ENCODE data around the gene DGKZ. TPM values are rescaled to one million over a fixed set of nuclear protein-coding genes. Genes with fewer than 3 reads are reported as not detected.

Gene DGKZ
- total and polyA plus RNA-seq, 2 of the 13 experiments (the other 11 are each of a cell fraction or from before 2014, with no cell fraction given): 15.8 to 20.7 TPM

- TF ChIP-seq, protein P1, sequence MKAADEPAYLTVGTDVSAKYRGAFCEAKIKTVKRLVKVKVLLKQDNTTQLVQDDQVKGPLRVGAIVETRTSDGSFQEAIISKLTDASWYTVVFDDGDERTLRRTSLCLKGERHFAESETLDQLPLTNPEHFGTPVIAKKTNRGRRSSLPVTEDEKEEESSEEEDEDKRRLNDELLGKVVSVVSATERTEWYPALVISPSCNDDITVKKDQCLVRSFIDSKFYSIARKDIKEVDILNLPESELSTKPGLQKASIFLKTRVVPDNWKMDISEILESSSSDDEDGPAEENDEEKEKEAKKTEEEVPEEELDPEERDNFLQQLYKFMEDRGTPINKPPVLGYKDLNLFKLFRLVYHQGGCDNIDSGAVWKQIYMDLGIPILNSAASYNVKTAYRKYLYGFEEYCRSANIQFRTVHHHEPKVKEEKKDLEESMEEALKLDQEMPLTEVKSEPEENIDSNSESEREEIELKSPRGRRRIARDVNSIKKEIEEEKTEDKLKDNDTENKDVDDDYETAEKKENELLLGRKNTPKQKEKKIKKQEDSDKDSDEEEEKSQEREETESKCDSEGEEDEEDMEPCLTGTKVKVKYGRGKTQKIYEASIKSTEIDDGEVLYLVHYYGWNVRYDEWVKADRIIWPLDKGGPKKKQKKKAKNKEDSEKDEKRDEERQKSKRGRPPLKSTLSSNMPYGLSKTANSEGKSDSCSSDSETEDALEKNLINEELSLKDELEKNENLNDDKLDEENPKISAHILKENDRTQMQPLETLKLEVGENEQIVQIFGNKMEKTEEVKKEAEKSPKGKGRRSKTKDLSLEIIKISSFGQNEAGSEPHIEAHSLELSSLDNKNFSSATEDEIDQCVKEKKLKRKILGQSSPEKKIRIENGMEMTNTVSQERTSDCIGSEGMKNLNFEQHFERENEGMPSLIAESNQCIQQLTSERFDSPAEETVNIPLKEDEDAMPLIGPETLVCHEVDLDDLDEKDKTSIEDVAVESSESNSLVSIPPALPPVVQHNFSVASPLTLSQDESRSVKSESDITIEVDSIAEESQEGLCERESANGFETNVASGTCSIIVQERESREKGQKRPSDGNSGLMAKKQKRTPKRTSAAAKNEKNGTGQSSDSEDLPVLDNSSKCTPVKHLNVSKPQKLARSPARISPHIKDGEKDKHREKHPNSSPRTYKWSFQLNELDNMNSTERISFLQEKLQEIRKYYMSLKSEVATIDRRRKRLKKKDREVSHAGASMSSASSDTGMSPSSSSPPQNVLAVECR (CRISPR knock-in tag; IDR thresholded peaks at IDR 0.05; ENCODE audit: borderline replicate concordance): peak; percentile 43; the same call in 1 of the 2 replicates
- TF ChIP-seq SPEN (CRISPR knock-in tag; IDR thresholded peaks at IDR 0.05; ENCODE audit: low read depth) (0 out of 2 replicates have a peak, but pooled peaks have one; percentile 37), ZNF451 (CRISPR knock-in tag; IDR thresholded peaks at IDR 0.05) (no peak), ZBTB33 (CRISPR knock-in tag; IDR thresholded peaks at IDR 0.05) (peak; percentile 98), THAP8 (CRISPR knock-in tag; IDR thresholded peaks at IDR 0.05; ENCODE audit: borderline replicate concordance) (peak; percentile 66; the same call in 1 of the 2 replicates), CTCF (CRISPR knock-in tag; IDR thresholded peaks at IDR 0.05) (peak; percentile 88), MYC (CRISPR knock-in tag; IDR thresholded peaks at IDR 0.05; ENCODE audit: borderline replicate concordance) (peak; percentile 31; the same call in 1 of the 2 replicates), KDM2A (CRISPR knock-in tag; IDR thresholded peaks at IDR 0.05; ENCODE audit: borderline replicate concordance, low read depth) (peak; percentile 49; the same call in 1 of the 2 replicates), PHB2 (IDR thresholded peaks at IDR 0.05; ENCODE audit: partially characterized antibody) (no peak), CBFB (CRISPR knock-in tag; IDR thresholded peaks at IDR 0.05) (no peak), SAP130 (CRISPR knock-in tag; IDR thresholded peaks at IDR 0.05; ENCODE audit: low read depth) (peak; percentile 38; the same call in 1 of the 2 replicates)
- TF ChIP-seq, protein P2, sequence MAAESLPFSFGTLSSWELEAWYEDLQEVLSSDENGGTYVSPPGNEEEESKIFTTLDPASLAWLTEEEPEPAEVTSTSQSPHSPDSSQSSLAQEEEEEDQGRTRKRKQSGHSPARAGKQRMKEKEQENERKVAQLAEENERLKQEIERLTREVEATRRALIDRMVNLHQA (CRISPR knock-in tag; IDR thresholded peaks at IDR 0.05): no peak
- TF ChIP-seq, protein P3, sequence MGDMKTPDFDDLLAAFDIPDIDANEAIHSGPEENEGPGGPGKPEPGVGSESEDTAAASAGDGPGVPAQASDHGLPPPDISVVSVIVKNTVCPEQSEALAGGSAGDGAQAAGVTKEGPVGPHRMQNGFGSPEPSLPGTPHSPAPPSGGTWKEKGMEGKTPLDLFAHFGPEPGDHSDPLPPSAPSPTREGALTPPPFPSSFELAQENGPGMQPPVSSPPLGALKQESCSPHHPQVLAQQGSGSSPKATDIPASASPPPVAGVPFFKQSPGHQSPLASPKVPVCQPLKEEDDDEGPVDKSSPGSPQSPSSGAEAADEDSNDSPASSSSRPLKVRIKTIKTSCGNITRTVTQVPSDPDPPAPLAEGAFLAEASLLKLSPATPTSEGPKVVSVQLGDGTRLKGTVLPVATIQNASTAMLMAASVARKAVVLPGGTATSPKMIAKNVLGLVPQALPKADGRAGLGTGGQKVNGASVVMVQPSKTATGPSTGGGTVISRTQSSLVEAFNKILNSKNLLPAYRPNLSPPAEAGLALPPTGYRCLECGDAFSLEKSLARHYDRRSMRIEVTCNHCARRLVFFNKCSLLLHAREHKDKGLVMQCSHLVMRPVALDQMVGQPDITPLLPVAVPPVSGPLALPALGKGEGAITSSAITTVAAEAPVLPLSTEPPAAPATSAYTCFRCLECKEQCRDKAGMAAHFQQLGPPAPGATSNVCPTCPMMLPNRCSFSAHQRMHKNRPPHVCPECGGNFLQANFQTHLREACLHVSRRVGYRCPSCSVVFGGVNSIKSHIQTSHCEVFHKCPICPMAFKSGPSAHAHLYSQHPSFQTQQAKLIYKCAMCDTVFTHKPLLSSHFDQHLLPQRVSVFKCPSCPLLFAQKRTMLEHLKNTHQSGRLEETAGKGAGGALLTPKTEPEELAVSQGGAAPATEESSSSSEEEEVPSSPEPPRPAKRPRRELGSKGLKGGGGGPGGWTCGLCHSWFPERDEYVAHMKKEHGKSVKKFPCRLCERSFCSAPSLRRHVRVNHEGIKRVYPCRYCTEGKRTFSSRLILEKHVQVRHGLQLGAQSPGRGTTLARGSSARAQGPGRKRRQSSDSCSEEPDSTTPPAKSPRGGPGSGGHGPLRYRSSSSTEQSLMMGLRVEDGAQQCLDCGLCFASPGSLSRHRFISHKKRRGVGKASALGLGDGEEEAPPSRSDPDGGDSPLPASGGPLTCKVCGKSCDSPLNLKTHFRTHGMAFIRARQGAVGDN (CRISPR knock-in tag; IDR thresholded peaks at IDR 0.05): peak; percentile 68
Observed at GRCh38 chr11:46369458-46370152, 22.3 kb downstream of the DGKZ start (continued).

All from HepG2 (cell line).